Ishikawa (cell line): ENCODE results near the gene CFAP43.

Experiments used
- CEBPB ChIP-seq: IDR thresholded peaks from 2 replicates; pipeline ENCODE4 v1.6.1; 2012
- EGR1 ChIP-seq: IDR thresholded peaks from 2 replicates; pipeline ENCODE4 v1.6.1; 2012
- EP300 ChIP-seq: IDR thresholded peaks from 2 replicates; pipeline ENCODE4 v1.6.1; 2012; ENCODE audit warnings: borderline replicate concordance
- FOXM1 ChIP-seq: IDR thresholded peaks from 2 replicates; pipeline ENCODE4 v1.6.1; 2012; ENCODE audit warnings: low read depth, borderline replicate concordance
- NFIC ChIP-seq: IDR thresholded peaks from 2 replicates; pipeline ENCODE4 v1.6.1; 2012
- RAD21 ChIP-seq: IDR thresholded peaks from 2 replicates; pipeline ENCODE4 v1.6.1; 2012; ENCODE audit warnings: low read depth
- REST ChIP-seq: IDR thresholded peaks from 2 replicates; pipeline ENCODE4 v1.6.1; 2012; ENCODE audit warnings: low read depth, mild to moderate bottlenecking
- TAF1 ChIP-seq: IDR thresholded peaks from 2 replicates; pipeline ENCODE4 v1.6.1; 2012; ENCODE audit warnings: low read depth, mild to moderate bottlenecking
- TCF12 ChIP-seq: IDR thresholded peaks from 2 replicates; pipeline ENCODE4 v1.6.1; 2012; ENCODE audit warnings: low read depth
- YY1 ChIP-seq: IDR thresholded peaks from 2 replicates; pipeline ENCODE4 v1.6.1; 2012; ENCODE audit warnings: low read depth
- TF ChIP-seq, protein P1 (sequence below): IDR thresholded peaks from 2 replicates; pipeline ENCODE4 v1.6.1; 2012
- TF ChIP-seq, protein P2 (sequence below): IDR thresholded peaks from 2 replicates; pipeline ENCODE4 v1.6.1; 2012

- TF ChIP-seq REST (no peak), TAF1 (no peak), RAD21 (no peak), EGR1 (no peak), EP300 (no peak), YY1 (no peak), TCF12 (no peak), NFIC (no peak), FOXM1 (no peak), CEBPB (no peak)
- TF ChIP-seq, protein P1, sequence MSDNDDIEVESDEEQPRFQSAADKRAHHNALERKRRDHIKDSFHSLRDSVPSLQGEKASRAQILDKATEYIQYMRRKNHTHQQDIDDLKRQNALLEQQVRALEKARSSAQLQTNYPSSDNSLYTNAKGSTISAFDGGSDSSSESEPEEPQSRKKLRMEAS: no peak
- TF ChIP-seq, protein P2, sequence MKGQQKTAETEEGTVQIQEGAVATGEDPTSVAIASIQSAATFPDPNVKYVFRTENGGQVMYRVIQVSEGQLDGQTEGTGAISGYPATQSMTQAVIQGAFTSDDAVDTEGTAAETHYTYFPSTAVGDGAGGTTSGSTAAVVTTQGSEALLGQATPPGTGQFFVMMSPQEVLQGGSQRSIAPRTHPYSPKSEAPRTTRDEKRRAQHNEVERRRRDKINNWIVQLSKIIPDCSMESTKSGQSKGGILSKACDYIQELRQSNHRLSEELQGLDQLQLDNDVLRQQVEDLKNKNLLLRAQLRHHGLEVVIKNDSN: no peak
These were observed 147.6 kb downstream of the CFAP43 start for GRCh38 chr10:104084482-104085142.
